HG03280 (cell line): ENCODE results near the gene RIPOR2.

Experiments used
- ATAC-seq: cut with Tn5 transposase; IDR thresholded peaks from one replicate; pipeline ENCODE4 v1.9.1; 2021; ENCODE audit warnings: mild to moderate bottlenecking, moderate library complexity; ENCODE audit not compliant: unreplicated experiment

RIPOR2 gene

GRCh38 chr6:24824142-24824938, 111.4 kb downstream of the RIPOR2 start:
- no peak for ATAC-seq

DNA sequence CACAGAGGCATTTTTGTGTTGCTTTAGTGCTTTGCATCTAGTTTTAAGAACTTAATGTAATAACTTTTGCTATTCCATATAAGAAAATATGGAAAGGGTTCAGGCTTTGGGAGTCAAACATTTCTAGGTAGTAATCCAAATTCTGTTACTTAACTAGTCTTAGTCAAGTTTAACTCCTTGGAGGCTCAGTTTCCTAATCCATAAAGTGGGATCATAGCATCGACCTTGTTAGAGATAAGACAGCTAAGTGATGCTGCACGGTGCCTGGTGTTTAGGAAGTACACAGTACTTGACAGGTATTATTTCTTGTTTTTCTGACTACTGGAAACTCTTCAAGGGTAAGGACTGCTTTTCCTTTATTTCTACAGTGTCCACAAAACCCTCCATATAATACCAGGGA, 112.6 kb downstream of the RIPOR2 start:
- ATAC-seq = no peak

- ATAC-seq = no peak
These were observed 113.1 kb downstream of the RIPOR2 start for GRCh38 chr6:24822696-24823095.

- no peak for ATAC-seq
These were observed 113.8 kb downstream of the RIPOR2 start for GRCh38 chr6:24821860-24822444.

DNA sequence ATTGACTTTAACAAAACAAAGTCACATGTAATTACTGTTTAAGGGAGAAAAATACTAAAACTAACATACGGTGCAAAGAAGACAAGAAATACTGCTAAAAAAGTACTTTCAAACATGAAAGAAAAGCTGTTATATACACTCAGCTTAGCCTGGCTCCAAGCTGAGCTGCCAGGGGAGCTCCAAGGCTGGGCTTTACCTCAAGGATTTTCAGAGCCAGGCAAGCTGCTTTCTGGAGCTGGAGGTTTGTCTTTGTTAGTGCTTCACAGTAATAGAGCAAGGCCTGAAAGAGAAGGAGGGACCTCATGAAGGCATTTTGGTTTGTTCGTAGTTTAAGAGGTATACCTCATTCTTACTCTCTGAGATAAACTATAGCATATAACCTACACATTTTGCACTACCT, 117.4 kb downstream of the RIPOR2 start:
- no peak for ATAC-seq

- ATAC-seq = no peak
These were observed 126.0 kb downstream of the RIPOR2 start for GRCh38 chr6:24809728-24810127.

GRCh38 chr6:24807584-24807983, 128.2 kb downstream of the RIPOR2 start:
- ATAC-seq = no peak

DNA sequence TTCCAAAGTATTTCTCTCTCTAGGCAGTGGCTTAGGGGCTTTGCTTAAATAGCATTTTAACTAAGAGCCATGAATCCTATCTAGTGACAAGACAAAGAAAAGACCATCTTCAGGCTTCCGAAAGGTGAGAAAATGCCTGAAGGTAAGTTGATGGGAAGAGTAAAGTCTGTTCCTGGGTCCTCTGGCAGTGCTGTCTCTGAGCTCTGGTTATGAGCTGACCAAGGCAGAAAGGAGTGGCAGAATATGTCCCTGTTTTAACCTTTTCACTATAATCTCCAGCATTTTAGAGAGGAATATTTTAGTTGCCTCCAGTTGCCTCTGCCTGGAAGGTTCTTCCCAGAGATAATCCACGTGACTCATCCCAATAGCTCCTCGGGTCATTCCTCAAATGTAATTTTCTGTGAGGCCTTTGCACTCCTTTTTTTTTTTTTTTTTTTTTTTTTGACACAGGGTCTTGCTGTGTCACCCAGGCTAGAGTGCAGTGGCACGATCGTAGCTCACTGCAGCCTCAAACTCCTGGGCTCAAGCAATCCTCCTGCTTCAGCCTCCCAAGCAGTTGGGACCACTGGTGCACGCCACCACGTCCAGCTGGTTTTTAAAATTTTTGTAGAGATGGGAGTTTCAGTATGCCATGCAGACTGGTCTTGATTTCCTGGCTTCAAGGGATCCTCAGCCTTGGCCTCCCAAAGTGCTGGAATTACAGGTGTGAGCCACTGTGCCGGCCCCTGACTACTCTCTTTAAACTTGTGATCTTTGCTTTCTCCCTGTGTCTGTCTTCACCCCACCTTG, 133.3 kb downstream of the RIPOR2 start:
- no peak for ATAC-seq

GRCh38 chr6:24799541-24799915, 136.2 kb downstream of the RIPOR2 start:
- ATAC-seq = no peak

GRCh38 chr6:24798740-24799540, 136.8 kb downstream of the RIPOR2 start, which contains the start of gene ARMH2:
ARMH2 (minus strand) TSS chr6:24798917; CDS start chr6:24798857, 60 bp downstream.
- ATAC-seq = no peak

DNA sequence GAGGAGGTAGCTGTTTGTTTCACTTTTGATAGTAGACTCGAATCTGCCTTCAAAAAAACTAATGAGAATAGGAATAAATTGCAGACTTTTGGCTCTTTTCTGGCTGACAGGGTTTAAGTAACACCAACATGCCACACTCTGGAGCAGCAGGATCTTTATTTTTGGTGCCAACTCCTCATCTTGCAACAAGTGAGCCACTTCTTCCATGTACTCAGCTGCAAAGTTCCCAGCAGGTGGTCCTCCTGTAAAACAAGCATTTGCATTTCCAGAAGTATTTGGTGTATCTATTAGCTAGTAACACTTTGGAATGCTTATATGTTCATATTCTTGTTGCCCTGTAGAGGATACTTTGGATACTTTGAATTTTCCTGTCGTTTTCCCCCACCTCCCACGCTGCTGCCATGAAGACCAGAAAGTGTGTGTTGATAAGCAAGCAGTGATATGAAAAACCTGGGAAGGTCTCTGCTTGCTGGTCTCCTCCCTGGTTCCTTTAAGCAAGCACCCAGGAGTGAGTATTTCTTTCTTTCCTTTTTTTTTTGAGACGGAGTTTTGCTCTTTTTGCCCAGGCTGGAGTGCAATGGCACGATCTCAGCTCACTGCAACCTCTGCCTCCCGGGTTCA, 138.1 kb downstream of the RIPOR2 start:
- no peak for ATAC-seq

DNA sequence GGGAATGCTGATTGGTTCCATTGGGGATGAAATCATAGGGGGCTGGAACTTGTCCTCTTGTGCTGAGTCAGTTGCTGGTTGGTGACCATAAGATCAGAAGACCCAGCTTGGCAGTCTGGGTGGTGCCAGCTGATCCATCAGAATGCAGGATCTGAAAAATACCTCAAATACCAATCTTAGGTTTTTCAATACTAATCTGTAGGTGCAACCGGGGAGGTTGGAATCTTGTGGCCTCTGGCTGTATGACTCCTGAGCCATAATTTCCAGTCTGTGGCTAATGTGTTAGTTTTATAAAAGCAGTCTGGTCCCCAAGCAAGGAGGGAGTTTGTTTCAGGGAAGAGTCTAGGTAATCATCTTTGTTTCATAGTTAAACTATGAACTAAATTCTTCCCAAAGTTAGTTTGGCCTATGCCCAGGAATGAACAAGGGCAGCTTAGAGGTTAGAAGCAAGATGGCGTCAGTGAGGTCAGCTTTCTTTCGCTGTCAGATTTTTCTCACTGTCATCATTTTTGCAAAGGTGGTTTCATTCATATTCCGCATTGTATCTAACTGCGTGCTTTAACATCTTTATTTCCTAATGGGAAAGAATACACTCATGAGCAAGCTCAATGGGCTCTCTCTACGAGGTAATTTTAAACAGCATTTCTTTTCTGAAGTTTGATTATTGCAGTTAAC, 139.0 kb downstream of the RIPOR2 start:
- ATAC-seq = no peak

DNA sequence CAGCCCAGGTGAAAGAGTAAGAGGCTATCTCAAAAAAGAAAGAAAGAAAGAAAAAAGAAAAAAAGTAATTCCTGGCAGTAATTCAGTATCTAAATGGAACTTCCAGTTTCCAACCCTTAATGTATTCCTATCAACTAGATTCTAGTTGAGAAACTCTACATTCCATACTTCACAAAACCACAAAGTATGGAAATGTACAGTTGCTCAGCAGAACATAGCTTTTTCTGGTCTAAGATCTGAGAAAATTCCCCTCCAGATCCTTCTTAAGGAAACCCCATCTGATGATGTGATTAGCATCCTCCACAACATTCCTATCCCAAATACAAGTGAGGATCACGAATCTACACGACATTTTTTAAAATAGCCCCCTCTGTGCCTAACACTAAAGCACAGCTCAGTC, 140.7 kb downstream of the RIPOR2 start:
- ATAC-seq = no peak

DNA sequence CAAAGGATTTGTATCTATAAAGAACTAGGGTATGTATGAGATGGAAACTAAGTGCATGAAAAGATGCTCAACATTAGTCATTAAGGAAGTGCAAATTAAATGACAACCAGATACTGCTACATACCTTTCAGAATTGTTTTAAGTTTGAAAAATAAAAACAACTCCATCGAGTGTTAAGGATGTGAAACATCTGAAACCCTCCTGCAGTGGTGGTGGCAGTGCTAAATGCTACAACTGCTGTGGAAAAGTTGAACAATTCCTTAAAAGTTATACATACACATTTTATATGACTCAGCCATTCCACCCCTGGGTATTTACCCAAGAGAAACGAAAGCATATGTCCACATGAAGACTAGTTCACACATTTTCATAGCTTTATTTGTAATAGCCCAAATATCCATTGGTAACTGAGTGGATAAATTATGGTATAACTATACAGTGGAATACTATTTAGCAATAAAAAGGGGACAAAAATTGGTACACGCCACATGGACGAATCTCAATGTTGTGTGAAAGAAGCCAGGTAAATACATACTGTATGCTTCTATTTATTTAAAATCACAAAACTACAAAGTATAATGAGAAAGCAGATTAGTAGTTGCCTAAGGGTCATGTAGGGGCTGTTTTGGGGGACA, 147.6 kb downstream of the RIPOR2 start:
- no peak for ATAC-seq

DNA sequence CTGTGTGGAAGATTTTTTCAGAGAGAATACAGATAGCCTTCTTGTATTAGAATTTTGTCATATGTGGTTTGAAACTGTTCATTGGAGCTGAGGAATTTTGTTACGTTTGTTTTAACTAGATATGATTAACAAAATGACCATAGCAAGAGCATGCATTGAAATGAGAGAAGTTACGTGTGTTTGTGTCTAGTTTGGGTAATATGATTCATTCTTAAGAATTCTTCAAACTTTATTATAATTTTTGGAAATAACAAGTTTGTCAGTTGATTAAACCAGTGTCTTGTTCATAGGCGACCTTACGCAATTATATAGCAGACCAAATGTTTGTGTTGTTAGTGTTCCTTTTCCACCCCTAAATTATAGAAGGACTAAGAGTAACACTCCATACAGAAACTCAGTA, 155.6 kb downstream of the RIPOR2 start:
- no peak for ATAC-seq

GRCh38 chr6:24779416-24780016, 156.2 kb downstream of the RIPOR2 start:
- ATAC-seq = no peak

DNA sequence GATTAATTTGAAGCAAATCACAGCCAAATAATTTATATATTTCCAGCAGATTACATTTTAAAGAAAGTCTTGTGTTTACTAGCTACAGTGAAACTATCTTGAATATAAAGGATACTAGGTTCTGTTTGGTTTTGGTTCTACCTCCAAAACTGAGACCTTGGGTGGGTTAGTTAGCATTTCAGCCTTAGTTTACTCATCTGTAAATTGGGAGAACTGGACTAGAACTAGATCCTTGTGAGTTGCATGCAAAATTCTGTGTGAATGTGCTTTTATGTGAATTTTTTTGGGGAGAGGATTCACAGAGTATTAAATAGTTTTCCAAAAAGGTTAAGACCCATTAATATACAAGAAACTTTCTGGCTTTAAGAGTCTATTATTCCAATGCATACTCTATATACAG, 156.9 kb downstream of the RIPOR2 start:
- no peak for ATAC-seq

DNA sequence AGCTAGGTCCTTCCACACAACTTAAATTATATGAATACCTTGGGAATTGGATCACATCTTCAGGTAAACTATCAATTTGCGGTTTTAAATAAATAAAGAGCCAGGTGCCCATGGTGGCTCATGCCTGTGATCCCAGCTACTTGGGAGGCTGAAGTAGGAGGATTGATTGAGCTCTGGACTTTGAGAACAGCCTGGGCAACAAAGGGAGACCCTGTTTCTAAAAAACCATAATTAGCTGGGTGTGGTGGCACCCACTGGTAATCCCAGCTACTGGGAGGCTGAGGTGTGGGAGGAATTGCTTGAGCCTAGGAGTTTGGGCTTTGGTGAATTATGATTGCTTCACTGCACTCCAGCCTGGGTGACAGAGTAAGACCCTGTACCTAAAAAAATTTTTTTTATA, 157.6 kb downstream of the RIPOR2 start:
- ATAC-seq = no peak

DNA sequence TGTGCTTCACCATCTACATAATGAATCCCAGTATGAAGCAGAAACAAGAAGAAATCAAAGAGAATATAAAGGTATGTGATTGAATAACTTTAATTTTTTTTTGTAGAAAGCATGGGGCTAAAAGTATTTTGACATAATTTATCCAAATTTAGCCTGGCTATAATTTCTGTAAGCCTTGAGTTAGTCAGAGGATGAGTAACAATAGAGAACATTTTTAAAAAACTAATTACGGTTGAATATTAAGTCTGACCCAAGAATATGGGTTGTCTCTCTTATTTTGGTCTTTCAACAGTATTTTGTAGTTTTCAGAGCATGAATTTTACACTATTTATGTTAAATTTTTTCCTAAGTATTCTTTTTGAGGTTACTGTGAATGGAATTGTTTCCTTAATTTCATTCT, 158.5 kb downstream of the RIPOR2 start:
- no peak for ATAC-seq
